OCI-LY1 (cell line): Measurements from ENCODE around the gene CBX1.

Source experiments
- H2AFZ ChIP-seq: fragments of 200-600 bp; sonication (generic), shearing (Covaris generic); 2 replicates; pipeline ENCODE4 v1.6.0; 2014; ENCODE audit warnings: antibody characterized with exemption, mild to moderate bottlenecking, low read length
- H3F3A ChIP-seq: fragments of 200-600 bp; sonication (generic), shearing (Covaris generic); 2 replicates; pipeline ENCODE4 v1.6.0; 2014; ENCODE audit warnings: mild to moderate bottlenecking, antibody characterized with exemption, low read length, moderate library complexity; ENCODE audit not compliant: insufficient read depth
- H3K27ac ChIP-seq: fragments of 200-600 bp; sonication (generic); 2 replicates; pipeline ENCODE4 v1.5.1; 2014; ENCODE audit warnings: low read length, mixed run types, mild to moderate bottlenecking, low read depth; ENCODE audit not compliant: poor library complexity, severe bottlenecking
- H3K27me3 ChIP-seq: fragments of 200-600 bp; sonication (generic); 2 replicates; pipeline ENCODE4 v1.6.0; 2014; ENCODE audit warnings: antibody characterized with exemption, mild to moderate bottlenecking, low read length, moderate library complexity; ENCODE audit not compliant: insufficient read depth
- H3K36me3 ChIP-seq: fragments of 200-600 bp; sonication (generic); 2 replicates; pipeline ENCODE4 v1.6.1; 2014; ENCODE audit warnings: mild to moderate bottlenecking, antibody characterized with exemption, low read length, moderate library complexity, mixed read lengths; ENCODE audit not compliant: insufficient read depth
- H3K4me1 ChIP-seq: fragments of 200-600 bp; sonication (generic); 2 replicates; pipeline ENCODE4 v1.5.1; 2014; ENCODE audit warnings: mild to moderate bottlenecking, low read length, moderate library complexity; ENCODE audit not compliant: insufficient read depth, severe bottlenecking
- H3K4me2 ChIP-seq: fragments of 200-600 bp; sonication (generic), shearing (Covaris generic); 2 replicates; pipeline ENCODE4 v1.6.1; 2014; ENCODE audit warnings: low read length
- H3K4me3 ChIP-seq: fragments of 200-600 bp; sonication (generic); 2 replicates; pipeline ENCODE4 v1.5.1; 2014; ENCODE audit warnings: low read length, low read depth, mild to moderate bottlenecking, mixed read lengths; ENCODE audit not compliant: poor library complexity, severe bottlenecking
- H3K79me2 ChIP-seq: fragments of 200-600 bp; shearing (Covaris generic); 2 replicates; pipeline ENCODE4 v1.6.1; 2016; ENCODE audit warnings: mixed run types, low read length, mixed read lengths; ENCODE audit not compliant: insufficient read depth
- H3K9ac ChIP-seq: fragments of 200-600 bp; sonication (generic), shearing (Covaris generic); 2 replicates; pipeline ENCODE4 v1.6.1; 2014; ENCODE audit warnings: mild to moderate bottlenecking, low read length, mixed read lengths
- H3K9me2 ChIP-seq: fragments of 200-600 bp; sonication (generic), shearing (Covaris generic); 2 replicates; pipeline ENCODE4 v1.6.1; 2014; ENCODE audit warnings: low read depth, mild to moderate bottlenecking, low read length, mixed read lengths
- H3K9me3 ChIP-seq: fragments of 200-600 bp; shearing (Covaris generic); 2 replicates; pipeline ENCODE4 v1.6.1; 2014; ENCODE audit warnings: low read length, mixed read lengths
- H4K20me1 ChIP-seq: fragments of 200-600 bp; sonication (generic), shearing (Covaris generic); 2 replicates; pipeline ENCODE4 v1.6.0; 2016; ENCODE audit warnings: mild to moderate bottlenecking, low read length; ENCODE audit not compliant: insufficient read depth
- EZH2 ChIP-seq: fragments of 200-600 bp; sonication (generic), shearing (Covaris generic); IDR thresholded peaks from 2 replicates; pipeline ENCODE4 v1.8.0; 2017; ENCODE audit warnings: borderline replicate concordance, mixed run types, mild to moderate bottlenecking, antibody characterized with exemption, low read length, moderate library complexity, mixed read lengths
- TF ChIP-seq, protein P1 (sequence below): fragments of 200-600 bp; sonication (generic), shearing (Covaris generic); IDR thresholded peaks from 2 replicates; pipeline ENCODE4 v1.5.1; 2017; ENCODE audit warnings: mild to moderate bottlenecking, antibody characterized with exemption, low read length, moderate library complexity, mixed read lengths

The CBX1 gene

DNA sequence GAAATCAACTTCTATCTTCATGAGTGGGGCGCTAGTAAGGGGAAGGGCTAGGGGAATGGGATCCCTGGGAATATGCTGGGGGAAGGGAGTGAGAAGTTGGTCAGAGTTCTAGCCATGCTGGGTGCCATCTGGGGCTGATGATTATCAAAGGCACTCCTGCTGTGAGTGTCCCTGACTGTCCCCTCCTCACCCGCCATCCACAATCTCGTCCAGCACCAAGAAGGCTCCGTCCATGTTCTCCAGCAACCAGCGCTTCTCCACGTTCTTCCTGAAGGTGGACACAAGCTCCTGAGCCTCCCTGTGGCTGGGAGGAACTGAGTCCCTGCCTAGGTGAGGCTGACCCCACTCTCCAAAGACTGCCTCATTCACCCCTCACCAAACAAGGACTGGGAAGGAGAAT lies 69.3 kb downstream of the CBX1 start:
- H3K9me3 ChIP-seq = no peaks in the 10 kb centered on the region
- H3K79me2 ChIP-seq = no peaks in the 10 kb centered on the region
- no peak overlapping the region for H2AFZ ChIP-seq
- no peaks in the 10 kb centered on the region for H3F3A ChIP-seq
- no peak overlapping the region for H3K27ac ChIP-seq
- H3K36me3 ChIP-seq = no peaks in the 10 kb centered on the region
- H3K4me1 ChIP-seq = peaks cover 4% of the 10 kb centered on the region
- no peak overlapping the region for H3K4me2 ChIP-seq
- no peaks in the 10 kb centered on the region for H3K9me2 ChIP-seq
- H3K27me3 ChIP-seq = peaks cover 10% of the 10 kb centered on the region
- H3K9ac ChIP-seq = no peak overlapping the region
- no peak for TF ChIP-seq EZH2
- TF ChIP-seq, protein P1, sequence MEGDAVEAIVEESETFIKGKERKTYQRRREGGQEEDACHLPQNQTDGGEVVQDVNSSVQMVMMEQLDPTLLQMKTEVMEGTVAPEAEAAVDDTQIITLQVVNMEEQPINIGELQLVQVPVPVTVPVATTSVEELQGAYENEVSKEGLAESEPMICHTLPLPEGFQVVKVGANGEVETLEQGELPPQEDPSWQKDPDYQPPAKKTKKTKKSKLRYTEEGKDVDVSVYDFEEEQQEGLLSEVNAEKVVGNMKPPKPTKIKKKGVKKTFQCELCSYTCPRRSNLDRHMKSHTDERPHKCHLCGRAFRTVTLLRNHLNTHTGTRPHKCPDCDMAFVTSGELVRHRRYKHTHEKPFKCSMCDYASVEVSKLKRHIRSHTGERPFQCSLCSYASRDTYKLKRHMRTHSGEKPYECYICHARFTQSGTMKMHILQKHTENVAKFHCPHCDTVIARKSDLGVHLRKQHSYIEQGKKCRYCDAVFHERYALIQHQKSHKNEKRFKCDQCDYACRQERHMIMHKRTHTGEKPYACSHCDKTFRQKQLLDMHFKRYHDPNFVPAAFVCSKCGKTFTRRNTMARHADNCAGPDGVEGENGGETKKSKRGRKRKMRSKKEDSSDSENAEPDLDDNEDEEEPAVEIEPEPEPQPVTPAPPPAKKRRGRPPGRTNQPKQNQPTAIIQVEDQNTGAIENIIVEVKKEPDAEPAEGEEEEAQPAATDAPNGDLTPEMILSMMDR = no peak
- H4K20me1 ChIP-seq = no peaks in the 10 kb centered on the region
- H3K4me3 ChIP-seq = no peak overlapping the region

DNA sequence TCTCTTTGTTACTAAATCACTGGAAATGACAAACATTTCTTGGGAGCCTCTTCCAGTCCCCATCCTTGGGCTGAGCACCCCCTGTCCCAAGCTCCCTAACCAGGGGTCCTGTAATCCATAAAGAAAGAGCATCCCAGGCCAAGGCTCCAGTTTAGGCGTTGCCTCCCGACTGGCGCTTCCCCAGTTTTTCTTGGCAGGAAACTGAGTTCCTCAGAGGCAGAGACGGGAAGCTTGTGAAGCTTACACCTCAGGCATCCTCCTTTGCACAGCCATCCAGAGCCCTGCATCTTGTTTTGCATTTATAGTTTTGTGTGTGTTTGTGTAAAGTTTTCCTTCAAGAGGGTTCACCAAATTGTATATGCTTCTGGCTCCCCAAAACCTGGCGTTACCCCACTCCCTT lies 70.7 kb downstream of the CBX1 start:
- Histone ChIP-seq H3K9me2 (no peaks in the 10 kb centered on the region), H3K4me2 (no peak overlapping the region), H3K27ac (no peak overlapping the region), H3K27me3 (peaks cover 10% of the 10 kb centered on the region), H2AFZ (no peak overlapping the region), H3K36me3 (no peaks in the 10 kb centered on the region), H3K9ac (no peak overlapping the region), H3K4me3 (no peak overlapping the region), H3K9me3 (no peaks in the 10 kb centered on the region), H4K20me1 (no peaks in the 10 kb centered on the region), H3K4me1 (peaks cover 4% of the 10 kb centered on the region), H3F3A (no peaks in the 10 kb centered on the region), H3K79me2 (no peaks in the 10 kb centered on the region)
- TF ChIP-seq, protein P1 = no peak
- no peak for TF ChIP-seq EZH2

DNA sequence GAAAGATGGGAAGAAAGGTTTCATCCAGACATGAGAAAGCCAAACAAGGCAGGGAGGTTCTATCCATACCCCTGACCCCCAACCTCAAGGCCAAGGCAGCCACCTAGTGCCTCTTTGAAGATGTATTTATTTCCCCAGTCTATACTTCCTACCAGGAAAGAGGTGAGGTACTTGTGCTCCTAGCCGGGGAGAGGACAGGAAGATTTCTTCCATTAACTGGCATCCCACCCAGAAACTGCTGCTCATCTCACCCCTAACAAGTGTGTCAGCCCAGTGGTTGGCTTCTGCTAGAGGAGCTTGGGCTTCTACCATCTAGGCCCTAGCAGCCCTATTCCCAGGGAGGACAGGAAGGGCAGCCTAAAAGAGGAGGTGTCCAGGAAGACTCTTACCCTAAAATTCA lies 72.5 kb downstream of the CBX1 start:
- Histone ChIP-seq H3K4me2 (no peak overlapping the region), H3K9ac (no peak overlapping the region), H3K27ac (no peak overlapping the region), H3K9me3 (no peaks in the 10 kb centered on the region), H3F3A (no peaks in the 10 kb centered on the region), H2AFZ (no peak overlapping the region), H3K4me1 (peaks cover 17% of the 10 kb centered on the region), H3K4me3 (no peak overlapping the region), H3K9me2 (no peaks in the 10 kb centered on the region), H3K36me3 (no peaks in the 10 kb centered on the region), H3K27me3 (peaks cover 7% of the 10 kb centered on the region), H3K79me2 (no peaks in the 10 kb centered on the region), H4K20me1 (no peaks in the 10 kb centered on the region)
- TF ChIP-seq, protein P1 = no peak
- TF ChIP-seq EZH2 = no peak
